ENCODE measurements around the gene DERA. TPM values are rescaled to one million over a fixed set of nuclear protein-coding genes. Genes with fewer than 3 reads are reported as not detected.
"Not testable (repeated sequence)": the region's sequence is repeated elsewhere in the genome, so short reads cannot be mapped to it uniquely, and the experiment has no call there.

DERA gene
- 19.8 and 20.4 TPM in 2 replicates for total RNA-seq

- intact Hi-C loops (cut with micrococcal nuclease): loop anchor here (1.0 kb wide), 1 partner anchor 29 kb away; the partner anchor contains the start of gene STRAP
These were observed at the start of gene DERA for GRCh38 chr12:15910864-15911721. Gene DERA, plus strand, starts transcription at chr12:15911332. Its CDS starts 52 bp downstream, at chr12:15911384.

DNA sequence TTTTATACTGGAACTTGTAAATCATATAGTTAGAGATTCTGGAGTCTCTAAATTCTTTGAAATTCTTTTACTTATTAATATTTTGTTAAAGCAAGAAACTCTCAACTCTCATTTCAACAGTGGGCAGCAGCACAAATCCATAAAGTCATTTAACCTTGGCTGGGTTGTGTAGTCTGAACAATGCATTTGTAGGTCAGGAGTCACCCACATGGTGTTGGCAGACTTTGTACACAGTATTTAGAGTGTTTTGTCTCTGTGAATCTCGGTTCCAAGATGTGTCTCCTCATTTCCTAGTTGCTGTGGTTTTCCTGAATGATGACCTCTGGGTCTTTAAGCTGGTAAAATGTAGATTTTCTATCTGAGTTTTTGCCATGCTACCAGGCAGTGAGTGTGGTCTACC is 49.7 kb upstream of the DERA start:
- intact Hi-C loops (cut with micrococcal nuclease): no loop called here

DNA sequence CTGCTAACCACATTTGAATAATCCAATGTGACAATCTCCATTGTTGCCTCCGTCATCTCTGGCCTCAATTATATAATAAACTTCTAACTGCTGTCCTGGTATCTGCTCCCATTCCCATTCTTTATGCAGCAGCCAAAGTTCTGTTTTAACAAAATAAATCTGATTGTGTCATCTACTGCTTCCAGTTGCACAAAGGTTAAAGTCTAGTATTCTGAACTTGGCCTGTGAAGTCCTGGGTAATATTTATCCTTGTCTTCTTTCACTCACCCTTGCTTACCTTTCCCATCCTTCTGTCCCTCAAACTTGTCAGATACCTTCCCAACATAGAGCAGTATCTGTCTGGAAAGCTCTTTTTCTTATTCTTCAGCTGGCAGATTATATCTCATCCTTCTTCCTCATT is 48.3 kb upstream of the DERA start:
- intact Hi-C loops (cut with micrococcal nuclease): no loop called here

- intact Hi-C loops (cut with micrococcal nuclease): no loop called here
These were observed 47.8 kb upstream of the DERA start for GRCh38 chr12:15863372-15863771.

DNA sequence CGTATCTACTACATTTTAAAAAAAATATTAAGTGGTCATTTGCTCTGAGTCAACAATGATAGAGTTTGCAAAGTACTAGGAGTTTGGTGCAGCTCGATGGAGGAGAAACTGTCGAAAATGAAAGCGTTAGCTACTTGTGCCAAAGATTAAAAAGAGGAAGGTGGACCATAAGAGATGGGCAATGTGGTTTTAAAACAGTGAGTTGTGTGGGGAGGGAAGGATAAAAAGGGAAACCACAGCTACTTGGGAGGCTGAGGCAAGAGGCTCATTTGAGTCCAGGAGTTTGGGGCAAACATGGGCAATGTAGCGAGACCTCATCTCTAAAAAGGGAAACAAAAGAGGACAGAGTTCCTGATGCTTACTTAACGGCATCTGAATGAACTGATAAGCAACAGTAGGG is 47.1 kb upstream of the DERA start:
- intact Hi-C loops (cut with micrococcal nuclease): no loop called here

DNA sequence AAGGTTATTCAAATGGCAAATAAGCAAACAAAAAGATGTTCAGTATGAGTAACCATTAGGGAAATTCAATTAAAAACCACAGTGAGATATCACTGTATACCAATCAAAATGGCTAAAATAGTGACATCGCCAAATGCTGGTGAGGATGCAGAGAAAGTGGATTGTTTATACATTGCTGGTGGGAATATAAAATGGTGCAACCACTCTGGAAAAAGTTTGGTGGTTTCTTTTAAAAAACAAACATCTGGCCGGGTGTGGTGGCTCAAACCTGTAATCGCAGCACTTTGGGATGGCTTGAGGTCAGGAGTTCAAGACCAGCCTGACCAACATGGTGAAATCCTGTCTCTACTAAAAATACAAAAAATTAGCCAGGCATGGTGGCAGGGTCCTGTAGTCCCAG is 42.9 kb upstream of the DERA start:
- intact Hi-C loops (cut with micrococcal nuclease): no loop called here

DNA sequence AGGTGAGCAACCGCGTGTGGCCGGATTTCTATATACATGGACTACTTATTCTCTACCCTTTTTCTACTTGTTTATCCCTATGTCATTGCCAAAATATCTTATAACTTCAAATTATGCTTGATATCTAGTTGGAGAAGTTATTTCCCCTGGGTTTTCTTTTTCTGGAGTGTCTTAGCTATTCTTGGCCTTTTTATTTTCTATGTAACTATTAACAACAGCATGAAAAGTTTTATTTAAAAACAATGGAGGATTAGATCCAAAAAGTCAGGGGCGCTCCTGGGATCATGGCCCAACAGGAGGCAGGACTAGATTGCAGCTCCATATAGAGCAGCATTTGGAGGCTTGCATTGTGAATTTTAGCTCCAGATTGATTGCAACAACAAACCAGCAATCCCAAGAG is 37.6 kb upstream of the DERA start:
- intact Hi-C loops (cut with micrococcal nuclease): no loop called here

- intact Hi-C loops (cut with micrococcal nuclease): not testable (repeated sequence)
These were observed 36.5 kb upstream of the DERA start for GRCh38 chr12:15874556-15875145.

DNA sequence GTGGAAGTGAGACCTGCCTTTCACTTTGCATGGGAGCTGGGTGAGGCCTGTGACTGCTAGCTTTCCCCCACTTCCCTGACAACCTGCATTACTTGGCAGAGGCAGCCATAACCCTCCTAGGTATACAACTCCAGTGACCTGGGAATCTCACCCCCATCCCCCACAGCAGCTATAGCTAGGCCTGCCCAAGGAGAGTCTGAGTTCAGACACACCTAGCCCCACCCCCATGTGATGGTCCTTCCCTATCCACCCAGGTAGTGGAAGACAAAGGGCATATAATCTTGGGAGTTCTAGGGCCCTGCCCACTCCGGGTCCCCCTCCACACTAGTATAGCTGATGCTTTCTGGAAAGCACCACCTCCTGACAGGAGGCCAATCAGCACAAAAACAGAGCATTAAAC is 35.3 kb upstream of the DERA start:
- intact Hi-C loops (cut with micrococcal nuclease): no loop called here

DNA sequence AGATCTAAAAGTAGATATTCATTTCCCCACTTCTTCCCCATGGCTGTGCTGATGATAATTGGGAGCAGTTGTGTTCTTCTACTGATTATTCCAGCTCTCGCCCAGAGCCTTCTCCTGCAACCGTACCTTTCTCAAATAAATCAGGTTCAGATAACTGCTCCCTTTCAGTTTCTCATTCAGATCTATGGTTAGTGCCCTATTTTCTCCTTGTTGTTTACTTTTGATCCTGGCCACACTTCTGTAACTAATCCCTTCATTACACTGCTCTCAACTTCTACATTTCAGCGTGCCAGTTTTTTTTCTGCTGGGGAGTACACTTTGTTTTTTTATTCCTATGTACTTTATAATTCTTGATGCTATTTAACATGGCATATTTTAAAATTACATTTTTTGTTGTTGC is 31.7 kb upstream of the DERA start:
- intact Hi-C loops (cut with micrococcal nuclease): no loop called here

GRCh38 chr12:15880721-15881120 is 30.4 kb upstream of the DERA start:
- intact Hi-C loops (cut with micrococcal nuclease): loop anchor here (5.0 to 10.0 kb wide), 3 partner anchors 178 to 1496 kb away; a partner anchor contains a TSS

DNA sequence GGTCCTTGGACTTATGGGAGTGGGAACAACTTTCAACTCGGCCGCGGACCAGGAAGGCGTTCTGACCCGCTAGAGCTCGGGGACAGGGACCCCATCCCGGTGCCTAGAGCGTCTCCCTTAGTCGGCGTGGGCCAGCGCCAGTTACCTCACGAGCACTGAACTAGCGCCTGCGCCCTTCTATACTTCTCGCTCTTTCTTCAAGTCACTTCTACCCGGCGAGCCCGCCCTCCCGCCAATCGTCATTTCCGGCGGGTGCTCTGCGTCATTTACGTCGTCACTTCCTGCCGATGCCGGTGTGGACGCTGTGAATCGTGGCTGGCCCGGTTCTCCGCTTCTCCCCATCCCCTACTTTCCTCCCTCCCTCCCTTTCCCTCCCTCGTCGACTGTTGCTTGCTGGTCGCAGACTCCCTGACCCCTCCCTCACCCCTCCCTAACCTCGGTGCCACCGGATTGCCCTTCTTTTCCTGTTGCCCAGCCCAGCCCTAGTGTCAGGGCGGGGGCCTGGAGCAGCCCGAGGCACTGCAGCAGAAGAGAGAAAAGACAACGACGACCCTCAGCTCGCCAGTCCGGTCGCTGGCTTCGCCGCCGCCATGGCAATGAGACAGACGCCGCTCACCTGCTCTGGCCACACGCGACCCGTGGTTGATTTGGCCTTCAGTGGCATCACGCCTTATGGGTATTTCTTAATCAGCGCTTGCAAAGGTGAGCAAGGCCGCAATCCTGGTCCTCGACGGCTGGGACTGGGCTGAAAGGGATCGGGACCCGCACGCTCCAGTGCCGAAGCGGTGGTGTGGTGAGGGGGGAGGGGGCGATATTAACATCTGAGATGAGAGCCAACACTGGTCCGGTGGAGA is 28.8 kb upstream of the DERA start, which contains the start of gene STRAP:
TSS of gene STRAP (plus strand) at position 270 of the 854 bp plus-strand sequence. CDS start at position 591, 321 bp downstream.
- intact Hi-C loops (cut with micrococcal nuclease): loop anchor here (1.0 to 10.0 kb wide), 9 partner anchors 16 to 1498 kb away; partner anchors contain the start of genes ARHGDIB, C12orf60, DERA and EPS8

GRCh38 chr12:15883536-15883935 is 27.6 kb upstream of the DERA start:
- intact Hi-C loops (cut with micrococcal nuclease): loop anchor here (2.0 to 10.0 kb wide), 4 partner anchors 15 to 1499 kb away; a partner anchor contains a TSS

DNA sequence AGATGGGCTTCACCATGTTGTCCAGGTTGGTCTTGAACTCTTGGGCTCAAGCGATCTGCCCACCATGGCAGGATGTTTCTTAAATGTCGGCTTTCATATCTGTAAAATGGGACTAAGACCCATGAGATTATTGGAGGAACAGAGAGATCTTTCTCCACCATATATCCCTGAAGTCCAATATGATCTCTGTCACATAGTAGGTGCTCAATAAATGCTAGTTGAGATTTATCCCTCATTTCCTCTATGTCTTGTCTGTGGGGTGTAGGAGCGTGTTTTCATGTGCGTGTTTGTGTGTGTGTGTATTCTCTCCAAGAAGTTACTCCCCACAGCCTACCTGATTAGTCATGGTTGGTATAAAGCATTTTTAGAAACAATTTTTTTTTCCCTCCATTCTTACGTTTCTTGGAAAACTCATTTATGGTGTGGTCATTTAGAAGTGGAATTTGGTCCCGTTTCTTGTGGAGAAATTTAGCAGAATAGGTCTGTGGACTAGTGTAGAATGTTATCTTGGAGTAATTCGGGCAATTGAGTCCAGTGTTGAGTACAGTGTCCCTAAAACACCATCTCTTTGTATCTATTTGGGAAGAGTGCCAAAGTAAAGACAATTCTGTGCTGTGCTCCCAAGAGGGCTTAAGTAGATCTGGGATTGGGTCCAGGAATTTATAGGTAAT is 24.6 kb upstream of the DERA start:
- intact Hi-C loops (cut with micrococcal nuclease): loop anchor here (10.0 kb wide), 1 partner anchor 1502 kb away; no protein-coding TSS in a partner anchor

DNA sequence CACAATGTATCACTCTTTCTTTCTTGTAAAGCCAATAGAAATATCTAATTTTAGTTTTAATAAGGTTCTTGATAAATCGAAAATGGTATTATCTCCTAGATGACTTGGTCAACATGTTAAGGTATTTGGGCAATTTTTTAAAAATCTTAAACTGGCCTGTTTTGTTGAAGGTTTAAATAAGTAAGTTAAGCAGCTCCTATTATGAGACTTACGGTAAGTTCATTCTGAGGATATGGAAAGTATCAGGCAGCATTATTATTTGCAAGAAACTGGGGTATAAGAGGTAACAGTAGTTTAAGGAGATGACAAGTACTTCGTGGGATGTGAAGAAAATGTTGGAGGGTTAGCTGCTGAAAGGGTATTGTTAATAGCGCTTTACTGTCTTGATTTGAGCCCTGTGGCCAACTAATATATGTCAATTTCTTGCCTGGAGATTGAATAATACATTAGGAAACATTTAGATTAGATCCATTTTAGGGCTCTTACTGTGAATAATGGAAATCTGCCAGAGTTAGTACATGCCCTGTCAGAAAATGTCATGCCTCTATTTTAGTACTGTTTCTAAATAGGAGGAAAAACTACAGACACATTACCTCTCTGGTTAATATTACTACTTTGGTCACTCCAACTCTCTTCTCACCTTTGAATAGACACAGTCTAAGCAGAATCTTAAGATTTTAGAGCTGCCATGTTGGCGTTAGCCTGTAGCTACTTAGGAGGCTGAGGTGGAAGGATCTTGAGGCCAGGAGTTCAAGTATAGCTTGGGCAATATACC is 23.9 kb upstream of the DERA start:
- intact Hi-C loops (cut with micrococcal nuclease): loop anchor here (10.0 kb wide), 1 partner anchor 1502 kb away; no protein-coding TSS in a partner anchor

- intact Hi-C loops (cut with micrococcal nuclease): no loop called here
These were observed 18.4 kb upstream of the DERA start for GRCh38 chr12:15892645-15893259.

- intact Hi-C loops (cut with micrococcal nuclease): no loop called here
These were observed 17.9 kb upstream of the DERA start for GRCh38 chr12:15893260-15893659.

GRCh38 chr12:15896867-15897266 is 14.3 kb upstream of the DERA start:
- intact Hi-C loops (cut with micrococcal nuclease): loop anchor here (5.0 kb wide), 1 partner anchor 110 kb away; the partner anchor contains the start of gene EPS8

GRCh38 chr12:15897433-15897832 is 13.7 kb upstream of the DERA start:
- intact Hi-C loops (cut with micrococcal nuclease): loop anchor here (5.0 kb wide), 1 partner anchor 110 kb away; the partner anchor contains the start of gene EPS8

Data from T-helper 2 cell treated with Interferon-gamma antibody and Interleukin-4, amounts not matched to agents 100 ng/mL and 5 ng/mL, for 36 hours (primary cell).